ENCODE data around the gene METTL25B. TPM values are rescaled to one million over a fixed set of nuclear protein-coding genes. Genes with fewer than 3 reads are reported as not detected.

Gene METTL25B
- polyA plus RNA-seq, 1 donor: 48.4 TPM

GRCh38 chr1:156725683-156726280 is 2.5 kb upstream of the METTL25B start:
- DNase-seq: peak; percentile 89

DNA sequence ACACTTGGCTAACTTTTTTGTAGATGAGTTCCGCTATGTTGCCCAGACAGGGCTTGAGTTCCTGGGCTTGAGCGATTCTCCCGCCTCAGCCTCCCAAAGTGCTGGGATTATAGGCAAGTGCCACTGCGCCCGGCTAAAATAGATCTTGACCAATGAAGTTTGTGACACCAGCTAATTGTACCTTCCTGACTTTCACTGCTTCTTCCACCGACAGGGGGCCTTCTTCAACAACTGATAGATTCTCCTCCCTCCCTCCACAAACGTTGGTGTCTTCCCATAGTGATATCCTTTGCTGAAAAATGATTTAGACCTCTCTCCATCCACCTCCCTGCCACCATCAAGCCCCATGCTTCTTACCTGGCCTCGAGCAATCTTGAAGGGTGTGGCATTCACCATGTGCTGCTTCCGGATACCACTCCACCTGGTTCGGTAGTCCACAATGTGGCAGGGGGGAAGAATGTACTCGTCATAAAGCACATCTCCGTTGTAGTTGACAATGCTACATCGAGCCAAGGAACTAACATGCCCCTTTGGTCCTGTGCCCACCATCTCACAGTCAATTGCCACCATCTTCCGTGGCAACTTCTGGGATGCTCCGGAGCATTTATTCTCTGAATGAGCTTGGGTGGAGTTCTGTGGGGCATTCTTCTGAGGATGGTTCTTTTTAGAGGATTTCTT is 1.6 kb upstream of the METTL25B start:
- DNase-seq: no peak

DNA sequence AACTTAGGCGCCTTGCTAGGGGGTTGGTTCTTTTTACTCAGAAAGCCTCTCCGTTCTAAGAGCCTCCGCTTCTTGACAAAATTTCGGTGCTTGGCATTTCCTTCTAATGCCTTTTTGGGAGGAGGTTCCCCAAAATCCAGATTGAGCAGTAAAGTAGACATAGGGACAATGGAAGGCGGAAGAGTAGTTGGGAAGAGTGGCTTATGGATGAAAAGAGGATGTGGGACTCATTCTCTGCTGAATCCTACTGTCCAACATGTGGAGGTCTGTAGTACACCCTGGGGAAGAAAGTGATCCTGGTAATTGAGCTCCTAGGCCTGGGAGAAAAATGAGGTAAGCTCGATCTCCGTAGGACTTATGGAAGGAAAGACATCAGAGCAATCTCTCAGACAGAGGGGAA is 777 bp upstream of the METTL25B start:
- no peak for DNase-seq

DNA sequence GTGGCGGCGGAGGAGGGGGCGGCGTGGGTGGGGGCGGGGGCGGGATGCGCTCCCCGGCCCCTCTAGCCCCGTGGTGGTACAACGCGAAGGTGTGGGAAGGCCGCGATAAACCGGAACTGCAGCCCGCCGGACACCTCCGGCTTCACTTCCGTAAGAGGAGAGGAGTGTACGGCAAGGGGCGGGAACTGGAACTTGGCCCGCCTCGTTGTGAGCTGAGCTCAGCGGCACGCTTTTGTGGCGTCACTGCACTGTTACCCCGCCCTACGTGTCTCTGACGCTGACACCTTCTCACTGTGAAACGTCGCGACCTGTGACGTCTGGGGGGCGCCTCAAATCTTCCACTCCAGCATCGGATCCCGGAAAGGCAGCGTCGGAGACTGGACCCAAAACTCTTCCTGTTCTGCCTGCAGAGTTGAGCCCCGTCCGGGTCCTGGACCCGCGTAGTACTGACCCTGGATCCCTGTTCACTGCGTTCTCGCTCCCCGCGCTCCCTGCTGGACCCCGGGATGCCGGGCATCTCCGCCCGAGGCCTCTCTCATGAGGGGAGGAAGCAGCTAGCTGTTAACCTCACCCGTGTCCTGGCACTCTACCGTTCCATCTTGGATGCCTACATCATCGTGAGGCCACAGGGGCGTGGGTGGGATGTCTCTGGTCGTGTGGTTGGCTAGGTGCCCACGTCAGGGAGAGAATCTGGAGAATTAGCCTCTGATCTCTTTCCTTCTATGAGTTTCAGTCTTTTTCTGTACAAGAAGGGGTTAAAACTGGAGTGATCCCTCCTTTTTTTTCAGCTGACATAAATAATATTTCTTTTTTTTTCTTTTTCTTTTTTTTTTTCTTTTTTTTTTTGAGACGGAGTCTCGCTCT is 562 bp downstream of the METTL25B start, which contains the start of gene ISG20L2:
TSS of gene ISG20L2 (minus strand) at position 168 of the 864 bp plus-strand sequence. CDS start 1,114 bp downstream, outside the sequence.
- peak; percentile 94 for DNase-seq

DNA sequence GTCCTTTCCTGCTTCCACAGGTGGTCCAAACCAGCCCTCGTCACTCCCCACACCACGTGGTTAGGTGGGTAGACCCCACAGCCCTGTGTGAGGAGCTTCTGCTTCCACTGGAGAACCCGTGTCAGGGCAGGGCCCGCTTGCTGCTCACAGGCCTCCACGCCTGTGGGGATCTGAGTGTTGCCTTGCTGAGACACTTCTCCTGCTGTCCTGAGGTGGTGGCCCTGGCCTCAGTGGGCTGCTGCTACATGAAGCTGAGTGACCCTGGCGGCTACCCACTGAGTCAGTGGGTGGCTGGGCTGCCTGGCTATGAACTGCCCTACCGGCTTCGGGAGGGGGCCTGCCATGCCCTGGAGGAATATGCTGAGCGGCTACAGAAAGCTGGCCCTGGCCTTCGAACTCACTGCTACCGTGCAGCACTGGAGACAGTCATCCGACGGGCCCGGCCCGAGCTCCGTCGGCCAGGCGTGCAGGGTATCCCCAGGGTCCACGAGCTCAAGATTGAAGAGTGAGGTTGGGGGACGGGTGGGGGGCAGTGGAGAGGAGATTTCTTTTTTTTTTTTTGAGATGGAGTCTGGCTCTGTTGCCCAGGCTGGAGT is 5.8 kb downstream of the METTL25B start:
- no peak for DNase-seq

GRCh38 chr1:156738407-156738806 is 10.1 kb downstream of the METTL25B start:
- DNase-seq: no peak

DNA sequence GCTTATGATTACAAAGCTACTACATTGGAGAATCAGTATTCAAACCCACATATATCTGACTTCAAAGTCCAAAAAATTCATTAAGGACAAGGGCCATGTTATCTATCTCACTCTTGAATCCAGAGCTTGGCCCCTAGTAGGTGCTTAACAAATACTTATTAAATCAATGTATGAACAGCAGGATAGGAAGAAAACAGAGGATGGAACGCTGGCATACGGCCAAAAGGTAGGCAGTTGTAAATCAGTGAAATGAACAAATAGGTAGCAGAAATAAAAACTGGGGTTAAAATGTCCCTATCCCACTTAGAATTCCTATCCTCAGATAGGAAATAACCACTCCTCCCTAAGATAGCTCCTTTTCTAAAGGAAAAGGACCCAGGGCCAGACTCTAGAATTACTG is 10.6 kb downstream of the METTL25B start:
- DNase-seq: no peak

- DNase-seq: no peak
Measured at GRCh38 chr1:156740237-156740740, 12.0 kb downstream of the METTL25B start.

DNA sequence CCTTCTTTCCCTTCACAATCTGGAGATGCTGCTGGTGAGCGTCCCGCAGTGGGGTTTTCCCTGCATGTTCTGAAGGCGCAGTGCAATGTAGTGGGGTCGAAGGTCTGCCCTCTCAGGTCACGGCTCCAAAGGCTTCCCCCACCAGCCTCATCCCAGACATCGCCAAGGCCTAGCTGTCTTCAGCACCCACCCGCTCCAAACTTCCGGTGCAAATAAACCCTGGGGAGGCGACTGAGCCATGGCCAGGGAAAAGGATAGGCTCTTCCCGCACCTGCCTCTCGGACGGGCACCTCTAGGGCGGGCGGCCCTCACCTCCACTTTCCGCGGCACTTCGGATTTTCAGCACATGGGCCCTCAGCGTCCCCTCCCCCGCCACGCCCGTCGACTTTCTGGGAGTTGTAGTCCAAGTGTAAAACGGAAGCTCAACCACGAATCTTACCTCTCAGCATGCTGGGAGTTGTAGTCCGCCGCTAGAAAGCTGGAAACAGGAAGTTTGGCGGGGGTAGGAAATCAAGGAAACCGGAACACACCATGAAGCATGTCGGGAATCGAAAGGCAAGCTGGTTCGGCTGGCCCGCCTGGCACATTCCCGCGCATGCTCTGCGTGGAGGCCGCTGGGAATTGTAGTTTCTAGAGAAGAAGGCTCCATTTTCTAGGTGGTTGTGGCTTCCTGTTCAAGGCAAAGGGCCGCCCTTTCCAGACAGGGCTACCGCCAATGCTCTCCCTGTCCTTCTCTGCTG is 12.6 kb downstream of the METTL25B start, which contains the start of gene MRPL24:
TSS of gene MRPL24 (minus strand) at position 348 of the 740 bp plus-strand sequence. CDS start 2,384 bp downstream, outside the sequence.
- peak; percentile 99 for DNase-seq

DNA sequence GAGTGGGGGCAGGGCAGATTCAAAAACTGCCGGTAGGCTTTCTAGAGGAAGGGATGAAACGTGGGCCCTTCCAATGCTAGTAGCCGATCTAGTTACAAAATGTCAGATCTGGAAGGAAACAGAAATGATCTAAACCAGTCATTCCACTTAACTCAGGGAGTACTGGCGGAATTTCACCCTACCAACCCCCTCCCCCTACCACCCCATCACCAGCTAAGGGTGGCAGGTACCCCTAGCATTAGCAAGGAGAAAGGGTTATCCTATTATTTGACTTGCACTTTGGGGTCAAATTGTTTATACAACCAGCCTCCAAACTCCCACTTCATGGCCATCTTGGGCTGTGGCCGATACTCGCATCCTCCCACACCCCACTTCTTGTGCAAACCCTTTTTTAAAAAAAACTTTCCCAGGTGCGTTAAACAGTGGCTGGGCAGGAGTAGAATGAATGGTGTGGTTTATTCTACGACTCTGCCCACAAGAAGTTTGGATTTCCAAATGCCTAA is 13.3 kb downstream of the METTL25B start:
- no peak for DNase-seq

GRCh38 chr1:156742017-156742416 is 13.7 kb downstream of the METTL25B start:
- DNase-seq: no peak

- DNase-seq: no peak
Measured at GRCh38 chr1:156742801-156743200, 14.5 kb downstream of the METTL25B start.

DNA sequence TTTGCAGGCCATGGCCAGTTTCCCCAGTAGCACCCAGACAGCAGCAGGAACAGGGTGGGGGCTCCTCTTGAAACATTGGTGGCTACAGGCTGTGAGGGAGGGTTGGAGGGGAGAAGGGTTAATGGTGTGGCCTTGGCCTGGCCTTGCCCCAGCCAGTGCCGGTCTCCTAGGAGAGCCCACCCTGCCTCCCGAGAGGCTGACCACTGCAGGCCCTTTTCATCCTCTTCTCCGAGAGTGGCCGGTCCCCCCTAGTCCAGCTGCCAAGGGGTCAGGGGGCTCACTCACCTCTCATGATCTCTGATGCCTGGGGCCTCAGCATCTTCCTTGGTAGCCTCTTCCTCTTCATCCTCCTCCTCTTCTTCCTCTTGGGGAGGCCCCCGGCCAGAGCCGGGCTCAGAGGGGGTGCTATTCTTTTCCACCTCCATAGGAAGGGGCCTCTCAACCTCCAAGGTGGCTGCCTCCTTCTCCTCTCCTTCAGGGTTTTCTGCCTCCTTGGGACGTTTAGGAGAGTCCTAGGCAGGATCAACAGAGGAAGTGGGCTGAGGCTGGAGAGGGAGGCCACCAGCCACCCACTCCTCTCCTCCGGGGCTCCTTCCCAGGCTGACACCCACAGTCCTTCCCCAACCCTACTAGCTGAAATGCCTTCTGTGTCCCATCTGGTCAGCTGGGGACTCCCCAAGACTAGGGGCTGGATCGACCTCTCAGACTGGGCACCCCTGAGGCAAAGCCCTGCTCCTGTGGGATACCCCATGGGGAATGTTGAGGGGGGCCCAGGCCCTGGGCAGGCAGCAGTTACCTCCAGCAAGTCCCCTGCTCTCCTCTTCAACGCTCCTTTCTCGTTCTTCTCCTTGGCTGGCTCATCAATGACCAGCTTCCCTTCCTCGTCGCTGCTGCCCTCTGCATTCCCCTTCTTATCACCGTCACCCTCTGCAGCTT is 15.4 kb downstream of the METTL25B start:
- no peak for DNase-seq

GRCh38 chr1:156744344-156744743 is 16.1 kb downstream of the METTL25B start:
- DNase-seq: no peak

DNA sequence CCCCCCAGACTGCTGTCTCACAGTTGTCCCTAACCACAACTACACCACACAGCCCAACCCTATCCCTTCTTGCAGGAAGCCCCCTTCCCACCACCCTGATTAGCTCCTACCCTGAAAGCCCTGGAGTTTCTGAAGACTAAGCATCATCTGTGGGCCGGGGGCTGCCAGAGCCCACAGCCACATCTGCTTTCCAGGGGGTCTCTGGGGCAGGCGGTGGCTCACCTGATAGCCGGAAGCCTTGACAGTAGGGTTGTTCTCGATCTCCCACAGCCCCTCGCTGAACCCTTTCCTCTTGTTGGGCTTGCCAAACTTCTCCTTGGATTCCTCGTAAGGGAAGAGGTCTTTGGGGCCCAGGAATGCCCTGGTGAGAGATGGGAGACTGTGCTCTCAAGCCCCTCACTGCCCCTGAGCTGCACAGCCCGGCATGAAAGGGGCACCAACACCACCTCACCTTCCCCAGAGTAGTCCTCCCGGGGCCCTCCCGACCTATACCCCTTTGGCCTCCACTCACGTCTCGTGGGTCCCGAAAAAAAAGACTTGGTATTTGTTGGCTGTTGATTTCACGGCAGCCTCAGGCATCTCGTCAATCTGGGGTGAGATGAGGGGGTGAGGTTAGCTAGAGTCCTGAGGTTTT is 16.6 kb downstream of the METTL25B start:
- DNase-seq: no peak

GRCh38 chr1:156745881-156746280 is 17.6 kb downstream of the METTL25B start:
- DNase-seq: no peak

GRCh38 chr1:156746406-156746727 is 18.1 kb downstream of the METTL25B start:
- DNase-seq: no peak

DNA sequence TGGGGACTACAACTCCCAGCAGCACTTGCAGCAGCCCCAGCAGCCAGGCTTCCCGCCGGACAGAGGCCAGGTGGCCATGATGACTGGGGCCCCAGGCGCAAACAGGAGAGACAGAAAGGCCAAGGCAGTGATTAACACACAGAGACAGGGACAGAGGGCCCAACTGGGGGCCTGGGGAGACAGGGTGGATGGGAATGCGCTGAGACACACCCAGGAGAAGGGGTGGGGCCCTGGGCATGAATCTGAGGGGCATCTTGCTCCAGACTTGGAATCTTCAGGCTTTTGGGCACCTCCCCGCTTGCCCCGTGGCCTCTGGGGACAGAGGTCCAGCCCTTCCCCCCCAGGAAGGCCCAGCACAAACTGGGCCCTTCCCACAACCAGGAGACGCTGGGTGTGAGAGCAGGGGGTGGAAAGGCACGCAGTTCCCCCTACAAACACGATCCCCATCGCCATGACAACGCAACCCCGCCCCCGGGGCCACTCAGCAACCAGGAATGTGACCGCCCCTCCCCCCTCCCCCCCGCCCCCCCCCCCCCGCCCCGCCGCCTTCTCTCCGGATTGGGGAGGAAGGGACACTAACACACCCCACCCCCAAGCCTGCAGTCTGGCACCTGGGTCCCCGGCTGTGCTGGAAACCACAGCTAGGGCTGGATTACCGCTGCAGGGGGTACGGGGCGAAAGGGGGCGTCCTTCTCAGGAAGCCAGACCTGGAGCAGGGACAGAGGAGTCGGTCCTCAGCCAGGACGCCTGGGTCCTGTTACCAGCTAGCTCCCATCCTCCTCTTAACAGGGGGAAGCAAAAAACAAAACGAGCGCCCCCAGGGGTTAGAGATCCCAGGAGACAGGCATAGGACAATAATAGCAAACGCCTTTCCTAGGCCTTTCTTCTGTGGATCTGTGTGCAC is 18.7 kb downstream of the METTL25B start:
- peak; percentile 88 for DNase-seq

Data from left kidney (tissue), 2 donors.